Testis (tissue), 3 donors: Measurements from ENCODE around the gene RAD51. TPM values are rescaled to one million over a fixed set of nuclear protein-coding genes. Genes with fewer than 3 reads are reported as not detected.

Experiments
- DNase-seq: peaks from one replicate; pipeline ENCODE4 v3.0.0-alpha.2; 2019
- H3K27ac ChIP-seq, 2 donors: fragments of 200-600 bp; sonication (generic); one replicate each; pipeline ENCODE4 v1.5.1; 2019
- H3K27me3 ChIP-seq: fragments of 200-600 bp; sonication (generic); one replicate; pipeline ENCODE4 v1.5.1; 2019
- H3K36me3 ChIP-seq: fragments of 200-600 bp; sonication (generic); one replicate; pipeline ENCODE4 v1.5.1; 2017; ENCODE audit warnings: low read depth; ENCODE audit errors: missing control alignments
- H3K4me1 ChIP-seq: fragments of 200-600 bp; sonication (generic); one replicate; pipeline ENCODE4 v1.5.1; 2019
- H3K4me3 ChIP-seq, 2 donors: fragments of 200-600 bp; sonication (generic); one replicate each; pipeline ENCODE4 v1.5.1; 2017 to 2019
- H3K9me3 ChIP-seq: fragments of 200-600 bp; sonication (generic); one replicate; pipeline ENCODE4 v1.5.1; 2017
- POLR2A ChIP-seq: fragments of 450-650 bp; IDR thresholded peaks from one replicate; pipeline ENCODE4 v1.6.1; 2017; ENCODE audit warnings: antibody characterized with exemption, mild to moderate bottlenecking, moderate library complexity
- WGBS, 2 donors: methylation state at CpG; one replicate each; pipeline ENCODE4 v1.1.5; 2018; 5-methylcytosine and 5-hydroxymethylcytosine counted together
- intact Hi-C: fragments of 100-400 bp; cut with DNase I; formaldehyde crosslinking; loops from one replicate; pipeline ENCODE4 v1.15.1; 2023; ENCODE audit warnings: low total_unique reads
- polyA plus RNA-seq: library from polyadenylated mRNA; stranded (reverse); fragments of 350-450 nt; fragmentation: Illumina TruSeq; extraction: RNeasy Lipid Tissue Mini Kit (QIAGEN cat#74804); gene quantifications from one replicate; pipeline ENCODE4 v1.2.3, GENCODE V29; 2014; ENCODE audit warnings: low read depth, low replicate concordance; ENCODE audit not compliant: insufficient read depth
- total RNA-seq, 2 donors: library from RNA; depleted of rRNA; stranded (reverse); fragments of >200 nt; gene quantifications; one replicate each; pipeline ENCODE4 v1.2.3, GENCODE V29; 2016
- TF ChIP-seq, protein P1 (sequence below), 3 experiments: fragments of 450-650 bp in 2 of 3; fragments of 200-600 bp in 1 of 3; sonication (generic) in 1 of 3; IDR thresholded peaks; one replicate each; pipeline ENCODE4 v1.5.1; 2016 to 2019; ENCODE audit warnings: antibody characterized with exemption in 3 of 3, mild to moderate bottlenecking in 2 of 3, moderate library complexity in 1 of 3

The RAD51 gene
- total and polyA plus RNA-seq, 3 donors from 2014 or later = 13.8 to 76.1 (median 16.9) TPM

DNA sequence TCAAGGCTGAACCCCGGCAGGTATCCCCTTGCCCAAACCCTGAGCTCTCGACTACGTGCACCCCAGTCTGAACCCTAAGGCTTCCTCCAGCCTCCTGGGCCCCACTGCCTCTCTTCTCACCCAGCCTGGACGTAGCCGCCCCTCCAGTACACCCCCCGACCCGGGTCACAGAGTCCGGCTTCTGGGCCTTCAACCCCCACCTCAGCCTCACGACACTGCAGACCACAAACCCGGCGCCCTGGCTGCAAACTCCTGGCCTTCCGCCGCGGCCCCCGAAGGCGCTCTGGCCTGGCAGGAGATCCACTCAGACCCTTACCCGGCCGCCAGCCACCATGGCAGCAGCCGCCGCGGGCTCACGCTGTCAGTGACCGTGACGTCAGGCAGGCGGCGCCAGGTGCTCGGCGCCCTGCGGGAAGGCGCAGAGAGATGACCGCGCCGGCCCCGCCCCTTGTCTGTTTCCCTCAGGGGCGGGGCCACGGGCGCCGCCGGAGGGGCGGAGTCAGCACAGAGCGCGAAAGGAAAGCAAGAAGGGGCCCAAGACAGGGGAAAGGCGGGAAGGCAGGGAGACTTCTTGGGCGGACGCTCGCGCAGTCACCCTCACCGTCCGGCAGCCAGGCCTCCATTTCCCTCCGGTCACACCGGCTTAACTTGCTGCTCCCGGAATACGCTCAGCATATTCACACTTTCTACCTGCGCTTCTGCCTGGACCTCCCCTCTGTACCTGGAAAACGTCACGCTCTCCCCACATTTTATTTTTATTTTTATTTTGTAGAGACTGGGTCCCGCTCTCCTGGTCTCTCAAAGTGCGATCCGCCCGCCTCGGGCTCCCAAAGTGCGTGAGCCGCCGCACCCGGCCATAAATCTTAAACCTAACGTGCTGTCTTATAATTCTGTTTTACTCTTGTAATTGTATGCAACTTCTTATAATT lies 60.2 kb downstream of the RAD51 start, which contains the start of gene RMDN3:
RMDN3 (minus strand) TSS at position 372 of the 929 bp plus-strand sequence. CDS start 471 bp downstream, outside the sequence.
- Histone ChIP-seq H3K36me3 (no peaks in the 10 kb centered on the region), H3K4me1 (peaks cover 5% of the 10 kb centered on the region), H3K27ac (peak within 1 kb of the TSS; percentile 44 to 66), H3K9me3 (no peaks in the 10 kb centered on the region), H3K4me3 (peak within 1 kb of the TSS; percentile 78 to 84), H3K27me3 (no peaks in the 10 kb centered on the region)
- intact Hi-C loops = no loop called here
- DNase-seq = peak; percentile 95
- TF ChIP-seq, protein P1, sequence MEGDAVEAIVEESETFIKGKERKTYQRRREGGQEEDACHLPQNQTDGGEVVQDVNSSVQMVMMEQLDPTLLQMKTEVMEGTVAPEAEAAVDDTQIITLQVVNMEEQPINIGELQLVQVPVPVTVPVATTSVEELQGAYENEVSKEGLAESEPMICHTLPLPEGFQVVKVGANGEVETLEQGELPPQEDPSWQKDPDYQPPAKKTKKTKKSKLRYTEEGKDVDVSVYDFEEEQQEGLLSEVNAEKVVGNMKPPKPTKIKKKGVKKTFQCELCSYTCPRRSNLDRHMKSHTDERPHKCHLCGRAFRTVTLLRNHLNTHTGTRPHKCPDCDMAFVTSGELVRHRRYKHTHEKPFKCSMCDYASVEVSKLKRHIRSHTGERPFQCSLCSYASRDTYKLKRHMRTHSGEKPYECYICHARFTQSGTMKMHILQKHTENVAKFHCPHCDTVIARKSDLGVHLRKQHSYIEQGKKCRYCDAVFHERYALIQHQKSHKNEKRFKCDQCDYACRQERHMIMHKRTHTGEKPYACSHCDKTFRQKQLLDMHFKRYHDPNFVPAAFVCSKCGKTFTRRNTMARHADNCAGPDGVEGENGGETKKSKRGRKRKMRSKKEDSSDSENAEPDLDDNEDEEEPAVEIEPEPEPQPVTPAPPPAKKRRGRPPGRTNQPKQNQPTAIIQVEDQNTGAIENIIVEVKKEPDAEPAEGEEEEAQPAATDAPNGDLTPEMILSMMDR (IDR thresholded peaks at IDR 0.05) = peak in 2 of 3 experiments; percentile 29 to 41
- TF ChIP-seq POLR2A = peak; percentile 32
- 1% methylated on average over 53 to 66 of the region's 66 CpGs for WGBS, 2 donors

GRCh38 chr15:40755812-40756208 lies 60.8 kb downstream of the RAD51 start:
- intact Hi-C loops = no loop called here

DNA sequence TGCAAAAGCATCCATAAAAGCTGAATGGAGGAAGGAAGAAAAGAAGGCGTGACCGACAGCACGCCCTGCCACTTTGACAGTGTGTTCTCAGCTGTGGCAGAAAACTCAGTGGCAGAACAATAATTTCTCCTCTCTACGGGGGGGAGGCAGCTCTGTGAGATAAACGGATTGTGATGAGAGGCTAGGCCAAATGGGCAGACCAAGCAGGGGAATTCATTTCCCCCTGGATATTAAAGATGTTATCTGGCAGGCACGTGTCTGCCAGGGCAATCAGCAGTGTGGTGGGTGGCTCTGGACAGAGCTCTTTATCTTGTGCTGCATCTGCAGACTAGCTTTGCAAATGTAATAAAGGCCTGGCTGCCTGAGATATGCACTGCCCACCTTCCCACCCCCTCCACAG lies 62.0 kb downstream of the RAD51 start:
- H3K4me3 ChIP-seq = no peak overlapping the region
- H3K9me3 ChIP-seq = no peaks in the 10 kb centered on the region
- H3K4me1 ChIP-seq = peaks cover 5% of the 10 kb centered on the region
- no peak for TF ChIP-seq POLR2A
- TF ChIP-seq, protein P1 (IDR thresholded peaks at IDR 0.05) = no peak
- no peak for DNase-seq
- H3K27me3 ChIP-seq = no peaks in the 10 kb centered on the region
- intact Hi-C loops = no loop called here
- 46 to 52% methylated on average over 6 of the region's 6 CpGs for WGBS, 2 donors
- no peak overlapping the region for H3K27ac ChIP-seq
- no peaks in the 10 kb centered on the region for H3K36me3 ChIP-seq

More at GRCh38 chr15:40755812-40756208, 60.8 kb downstream of the RAD51 start:
- Histone ChIP-seq H3K4me3 (peak overlapping the region; percentile 78 to 84), H3K9me3 (no peaks in the 10 kb centered on the region), H3K4me1 (peaks cover 5% of the 10 kb centered on the region), H3K27ac (peak overlapping the region; percentile 42 to 66), H3K27me3 (no peaks in the 10 kb centered on the region), H3K36me3 (no peaks in the 10 kb centered on the region)
- DNase-seq = no peak
- TF ChIP-seq POLR2A = no peak
- TF ChIP-seq, protein P1 (IDR thresholded peaks at IDR 0.05) = no peak
- 49 to 54% methylated on average over 10 of the region's 10 CpGs for WGBS, 2 donors

- Histone ChIP-seq H3K27me3 (no peaks in the 10 kb centered on the region), H3K4me1 (peaks cover 5% of the 10 kb centered on the region), H3K36me3 (no peaks in the 10 kb centered on the region), H3K9me3 (no peaks in the 10 kb centered on the region), H3K27ac (no peak overlapping the region), H3K4me3 (no peak overlapping the region)
- no peak for DNase-seq
- intact Hi-C loops = no loop called here
- TF ChIP-seq POLR2A = no peak
- TF ChIP-seq, protein P1 (IDR thresholded peaks at IDR 0.05) = no peak
- 85 to 94% methylated on average over 5 of the region's 5 CpGs for WGBS, 2 donors
These were observed 65.0 kb downstream of the RAD51 start for GRCh38 chr15:40759961-40760360.
